Left ventricle myocardium inferior (tissue), 1 donor: Measurements from ENCODE around the gene PRUNE1. TPM values are rescaled to one million over a fixed set of nuclear protein-coding genes. Genes with fewer than 3 reads are reported as not detected.

ENCODE experiments used
- DNase-seq: peaks from one replicate; pipeline ENCODE4 v3.0.0-alpha.2; 2020
- H3K27ac ChIP-seq: fragments of 200-600 bp; replicated peaks from 2 replicates; pipeline ENCODE4 v1.8.0; 2021
- H3K27me3 ChIP-seq: fragments of 200-600 bp; 2 replicates; pipeline ENCODE4 v1.8.0; 2021; ENCODE audit warnings: low read depth
- H3K36me3 ChIP-seq: fragments of 200-600 bp; 2 replicates; pipeline ENCODE4 v1.8.0; 2021
- H3K4me1 ChIP-seq: fragments of 200-600 bp; 2 replicates; pipeline ENCODE4 v1.8.0; 2021
- H3K4me3 ChIP-seq: fragments of 200-600 bp; 2 replicates; pipeline ENCODE4 v1.8.0; 2021; ENCODE audit warnings: mild to moderate bottlenecking, moderate library complexity
- H3K9me3 ChIP-seq: fragments of 200-600 bp; replicated peaks from 2 replicates; pipeline ENCODE4 v1.8.0; 2021
- intact Hi-C: fragments of 100-400 bp; cut with micrococcal nuclease; formaldehyde crosslinking; loops from one replicate; pipeline ENCODE4 v1.11.0; 2022
- total RNA-seq: library from RNA; stranded (reverse); fragmentation: NEBNext Ultra II Directional; extraction: Animal tissue kit (Norgen Biotek cat#: 25700); gene quantifications from one replicate; pipeline ENCODE4 v1.2.1, GENCODE V29; 2021
- TF ChIP-seq, protein P1 (sequence below): fragments of 200-600 bp; IDR thresholded peaks from 2 replicates; pipeline ENCODE4 v1.8.0; 2021; ENCODE audit warnings: antibody characterized with exemption, mild to moderate bottlenecking, borderline replicate concordance
- donor health status: DM: no; HTN: yes; CAD: no; lungs with severe emphysema.

PRUNE1 gene
- total RNA-seq, 1 donor from 2014 or later, result 42.8 TPM

- Histone ChIP-seq H3K4me3 (peak overlapping the region; percentile 94), H3K4me1 (peaks cover 66% of the 10 kb centered on the region), H3K36me3 (peaks cover 32% of the 10 kb centered on the region), H3K27me3 (no peaks in the 10 kb centered on the region), H3K9me3 (no peaks in the 10 kb centered on the region), H3K27ac (peak overlapping the region; percentile 99)
- TF ChIP-seq, protein P1, sequence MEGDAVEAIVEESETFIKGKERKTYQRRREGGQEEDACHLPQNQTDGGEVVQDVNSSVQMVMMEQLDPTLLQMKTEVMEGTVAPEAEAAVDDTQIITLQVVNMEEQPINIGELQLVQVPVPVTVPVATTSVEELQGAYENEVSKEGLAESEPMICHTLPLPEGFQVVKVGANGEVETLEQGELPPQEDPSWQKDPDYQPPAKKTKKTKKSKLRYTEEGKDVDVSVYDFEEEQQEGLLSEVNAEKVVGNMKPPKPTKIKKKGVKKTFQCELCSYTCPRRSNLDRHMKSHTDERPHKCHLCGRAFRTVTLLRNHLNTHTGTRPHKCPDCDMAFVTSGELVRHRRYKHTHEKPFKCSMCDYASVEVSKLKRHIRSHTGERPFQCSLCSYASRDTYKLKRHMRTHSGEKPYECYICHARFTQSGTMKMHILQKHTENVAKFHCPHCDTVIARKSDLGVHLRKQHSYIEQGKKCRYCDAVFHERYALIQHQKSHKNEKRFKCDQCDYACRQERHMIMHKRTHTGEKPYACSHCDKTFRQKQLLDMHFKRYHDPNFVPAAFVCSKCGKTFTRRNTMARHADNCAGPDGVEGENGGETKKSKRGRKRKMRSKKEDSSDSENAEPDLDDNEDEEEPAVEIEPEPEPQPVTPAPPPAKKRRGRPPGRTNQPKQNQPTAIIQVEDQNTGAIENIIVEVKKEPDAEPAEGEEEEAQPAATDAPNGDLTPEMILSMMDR, result no peak
- DNase-seq, result peak; percentile 84
- intact Hi-C loops, result no loop called here
Measured at GRCh38 chr1:150970808-150971582, 37.3 kb upstream of the PRUNE1 start.

GRCh38 chr1:150971583-150972416 lies 36.4 kb upstream of the PRUNE1 start:
- no peaks in the 10 kb centered on the region for H3K27me3 ChIP-seq
- H3K4me1 ChIP-seq, result peaks cover 67% of the 10 kb centered on the region
- peaks cover 24% of the 10 kb centered on the region for H3K36me3 ChIP-seq
- H3K4me3 ChIP-seq, result peak overlapping the region; percentile 94
- DNase-seq, result no peak
- no peaks in the 10 kb centered on the region for H3K9me3 ChIP-seq
- H3K27ac ChIP-seq, result peak overlapping the region; percentile 99
- TF ChIP-seq, protein P1, result no peak
- intact Hi-C loops, result no loop called here

GRCh38 chr1:150972417-150972940 lies 35.8 kb upstream of the PRUNE1 start:
- peaks cover 74% of the 10 kb centered on the region for H3K4me1 ChIP-seq
- peak overlapping the region; percentile 99 for H3K27ac ChIP-seq
- peak overlapping the region; percentile 94 for H3K4me3 ChIP-seq
- no peaks in the 10 kb centered on the region for H3K9me3 ChIP-seq
- H3K27me3 ChIP-seq, result no peaks in the 10 kb centered on the region
- no peak for DNase-seq
- intact Hi-C loops, result no loop called here
- TF ChIP-seq, protein P1, result no peak
- H3K36me3 ChIP-seq, result peaks cover 17% of the 10 kb centered on the region

DNA sequence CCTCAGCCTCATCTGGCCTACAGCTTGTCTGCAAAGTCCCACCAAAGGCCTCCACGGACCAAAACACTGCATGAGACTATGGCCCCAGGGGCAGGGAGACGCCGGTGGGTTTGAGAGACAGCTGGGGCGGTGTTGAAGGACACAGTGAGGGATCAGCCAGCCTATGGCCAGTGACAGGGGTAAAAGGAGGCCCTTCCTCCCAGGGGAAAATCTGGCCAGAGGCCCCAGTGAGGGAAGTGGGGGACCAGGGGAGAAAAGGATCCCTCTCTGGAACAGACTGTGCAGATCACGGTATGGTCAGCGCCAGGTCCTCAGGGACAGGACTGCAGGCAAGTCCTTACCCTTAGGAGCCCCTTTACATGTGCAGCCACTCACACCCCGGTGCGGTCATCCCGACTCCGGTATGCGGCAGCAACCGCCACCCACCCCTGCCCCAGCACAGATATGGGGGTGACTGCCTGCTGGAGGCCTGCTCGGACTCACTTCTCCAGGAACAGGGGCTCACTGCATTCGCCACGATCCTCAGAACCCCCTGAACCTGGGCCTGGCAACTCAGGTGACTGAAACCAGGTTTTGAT lies 34.9 kb upstream of the PRUNE1 start:
- TF ChIP-seq, protein P1, result no peak
- Histone ChIP-seq H3K27ac (peak overlapping the region; percentile 99), H3K9me3 (no peaks in the 10 kb centered on the region), H3K4me3 (peak overlapping the region; percentile 94), H3K27me3 (no peaks in the 10 kb centered on the region), H3K4me1 (peaks cover 82% of the 10 kb centered on the region), H3K36me3 (peaks cover 9% of the 10 kb centered on the region)
- peak; percentile 23 for DNase-seq
- intact Hi-C loops, result no loop called here
